ENCODE measurements around the gene SV2B.
"Not testable (repeated sequence)": the region's sequence is repeated elsewhere in the genome, so short reads cannot be mapped to it uniquely, and the experiment has no call there.

Gene SV2B, protein sequence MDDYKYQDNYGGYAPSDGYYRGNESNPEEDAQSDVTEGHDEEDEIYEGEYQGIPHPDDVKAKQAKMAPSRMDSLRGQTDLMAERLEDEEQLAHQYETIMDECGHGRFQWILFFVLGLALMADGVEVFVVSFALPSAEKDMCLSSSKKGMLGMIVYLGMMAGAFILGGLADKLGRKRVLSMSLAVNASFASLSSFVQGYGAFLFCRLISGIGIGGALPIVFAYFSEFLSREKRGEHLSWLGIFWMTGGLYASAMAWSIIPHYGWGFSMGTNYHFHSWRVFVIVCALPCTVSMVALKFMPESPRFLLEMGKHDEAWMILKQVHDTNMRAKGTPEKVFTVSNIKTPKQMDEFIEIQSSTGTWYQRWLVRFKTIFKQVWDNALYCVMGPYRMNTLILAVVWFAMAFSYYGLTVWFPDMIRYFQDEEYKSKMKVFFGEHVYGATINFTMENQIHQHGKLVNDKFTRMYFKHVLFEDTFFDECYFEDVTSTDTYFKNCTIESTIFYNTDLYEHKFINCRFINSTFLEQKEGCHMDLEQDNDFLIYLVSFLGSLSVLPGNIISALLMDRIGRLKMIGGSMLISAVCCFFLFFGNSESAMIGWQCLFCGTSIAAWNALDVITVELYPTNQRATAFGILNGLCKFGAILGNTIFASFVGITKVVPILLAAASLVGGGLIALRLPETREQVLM

DNA sequence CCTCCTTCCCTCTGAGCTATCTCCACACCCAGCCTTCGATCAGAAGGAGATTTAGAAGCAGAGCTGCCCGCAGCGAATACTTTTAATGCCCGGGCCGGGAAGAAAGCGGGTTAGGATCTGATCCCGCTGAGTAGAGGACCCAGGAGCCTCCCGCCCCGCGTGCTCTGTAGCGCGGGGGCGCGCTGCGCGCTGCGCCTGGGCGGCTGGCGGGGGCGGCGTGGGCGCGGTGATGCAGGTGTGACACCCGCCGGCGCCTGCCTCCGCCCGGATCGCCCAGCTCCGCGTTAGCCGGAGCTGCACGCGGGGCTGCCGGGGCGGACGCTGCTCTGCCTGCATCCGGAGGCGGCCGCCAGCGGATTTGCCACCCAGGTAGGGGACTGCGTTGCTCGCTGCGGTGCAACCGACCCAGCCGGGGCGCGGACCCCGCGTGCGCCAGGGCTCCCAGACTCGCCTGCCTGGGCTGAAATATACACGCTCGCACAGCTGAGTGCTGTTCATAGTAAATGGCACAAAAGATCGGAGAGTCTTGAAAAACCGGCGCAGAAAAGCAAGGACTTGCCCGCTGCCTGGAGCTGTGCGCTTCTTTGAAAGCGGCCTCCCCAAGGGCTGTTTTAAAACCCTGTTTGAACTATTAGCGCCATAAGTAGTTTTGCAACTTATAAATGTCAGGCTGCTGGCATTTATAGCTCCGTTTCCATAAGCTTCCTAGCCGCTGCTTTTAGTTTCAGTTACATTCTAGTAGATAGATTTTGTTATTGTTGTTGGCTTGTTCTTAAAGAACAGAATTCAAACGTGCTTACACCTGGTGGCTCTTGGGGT lies at the start of gene SV2B:
SV2B (plus strand) TSS at position 263 of the 819 bp plus-strand sequence. CDS start 126,007 bp downstream, outside the sequence.
- DNase-seq: peak; percentile 46

DNA sequence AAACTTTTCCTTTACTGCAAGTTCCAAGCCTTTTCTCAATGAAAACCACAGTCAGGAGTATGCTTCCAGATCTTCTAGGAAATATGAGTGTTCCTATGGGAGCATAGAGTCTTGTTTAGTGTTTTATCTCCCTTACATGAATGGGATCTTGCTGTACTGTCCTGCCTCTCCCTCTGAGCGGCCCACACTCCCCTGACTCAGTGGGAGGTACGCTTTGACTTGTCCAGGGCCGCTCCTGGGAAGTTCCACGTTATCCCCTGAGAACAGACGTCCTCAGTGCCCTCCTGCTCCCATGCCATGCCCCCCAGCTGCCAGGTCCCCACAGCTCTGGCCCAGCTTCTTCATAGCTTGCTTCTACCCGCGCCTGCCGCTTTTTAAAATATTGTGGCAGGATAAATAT lies 48.8 kb upstream of the SV2B start:
- DNase-seq: no peak

DNA sequence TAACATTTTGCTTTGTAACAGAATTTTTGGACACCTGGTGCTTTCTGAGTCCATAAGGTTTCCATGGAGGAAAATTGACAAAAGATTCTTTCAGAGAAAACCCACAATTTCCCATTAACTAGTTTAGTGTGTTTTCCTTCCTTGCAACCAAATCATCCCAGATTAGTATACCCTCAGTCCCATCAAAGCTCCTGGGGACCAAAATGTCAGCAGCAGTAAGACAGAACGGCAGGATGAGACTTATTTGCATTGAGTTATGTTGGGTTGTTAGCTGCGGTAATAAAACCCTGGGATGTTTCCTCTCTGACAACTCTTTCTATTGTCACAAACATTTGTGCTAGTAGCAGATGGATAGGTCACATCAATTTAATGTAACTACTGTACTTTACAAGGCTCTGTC lies 45.2 kb upstream of the SV2B start:
- no peak for DNase-seq

DNA sequence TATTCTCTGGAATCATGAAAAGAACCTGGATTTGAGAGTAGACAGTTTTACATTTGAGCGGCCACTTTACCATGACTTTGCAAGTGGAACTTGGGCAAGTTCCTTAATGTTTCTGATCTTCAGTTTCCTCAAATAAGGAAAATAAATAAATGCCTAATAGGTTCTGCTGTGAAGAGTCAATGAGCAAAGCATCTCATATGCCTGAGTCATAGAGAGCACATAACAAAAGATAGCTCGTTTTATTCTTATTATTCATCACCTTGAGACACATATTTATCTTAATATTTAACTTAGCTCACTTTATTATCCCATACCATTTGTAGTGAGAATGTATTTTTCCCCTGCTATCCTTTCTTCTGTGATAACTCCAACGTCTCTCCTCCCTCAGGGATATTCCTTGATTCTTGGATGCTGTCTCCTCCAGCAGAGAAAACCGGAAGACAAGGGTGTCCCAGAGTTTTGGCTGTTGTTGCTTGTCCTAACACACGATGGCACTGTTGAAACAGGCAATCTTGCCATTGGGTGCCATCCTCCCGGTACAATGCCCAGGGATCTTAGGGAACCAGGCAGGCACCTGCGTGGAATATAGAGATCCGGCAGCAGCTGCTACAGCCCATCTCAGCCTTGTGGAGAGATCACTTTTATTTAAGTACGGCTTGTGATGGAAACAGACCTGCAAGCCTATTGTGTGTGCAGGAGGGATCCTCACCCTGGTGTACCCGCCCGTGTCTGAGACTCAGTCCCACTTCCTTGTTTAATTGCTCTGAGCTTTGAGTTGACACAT lies 44.3 kb upstream of the SV2B start:
- peak; percentile 58 for DNase-seq

DNA sequence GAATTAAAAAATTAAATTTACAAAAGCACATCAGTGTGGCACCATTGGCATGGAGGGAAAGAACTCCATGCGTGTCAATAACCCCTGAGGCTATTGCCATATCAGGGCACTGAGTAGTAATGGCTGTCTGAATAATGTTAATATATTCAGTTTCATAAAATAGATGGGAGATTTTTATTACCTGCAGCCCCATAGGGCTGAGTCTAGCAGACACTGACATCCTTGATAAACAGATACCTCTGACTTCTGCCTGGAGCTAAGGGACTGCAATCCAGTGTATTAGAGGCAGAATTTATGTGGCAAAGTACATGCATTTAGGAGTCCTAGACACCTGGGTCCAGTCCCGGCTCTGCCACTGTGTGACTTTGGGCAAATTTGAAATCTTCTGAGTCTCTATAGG lies 38.8 kb upstream of the SV2B start:
- DNase-seq: no peak

DNA sequence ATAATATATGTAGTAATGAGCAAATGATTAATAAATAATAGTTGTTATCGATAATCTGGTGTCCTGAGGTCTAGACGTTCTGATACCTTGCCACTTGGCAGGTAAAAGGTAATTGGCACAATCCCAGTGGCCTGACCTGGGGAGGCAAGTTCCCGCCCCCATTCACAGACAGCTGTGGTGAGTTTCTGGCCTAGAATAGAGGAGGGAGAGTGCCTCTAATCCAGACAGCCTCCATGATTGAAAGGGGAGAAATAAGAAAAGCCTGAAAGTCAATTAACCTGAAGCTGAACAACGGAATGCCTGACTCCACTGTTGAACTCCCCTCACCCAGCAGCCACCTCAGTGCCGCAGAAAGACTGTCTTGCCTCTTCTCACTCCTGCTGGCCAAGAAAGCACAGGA lies 38.1 kb upstream of the SV2B start:
- DNase-seq: no peak

DNA sequence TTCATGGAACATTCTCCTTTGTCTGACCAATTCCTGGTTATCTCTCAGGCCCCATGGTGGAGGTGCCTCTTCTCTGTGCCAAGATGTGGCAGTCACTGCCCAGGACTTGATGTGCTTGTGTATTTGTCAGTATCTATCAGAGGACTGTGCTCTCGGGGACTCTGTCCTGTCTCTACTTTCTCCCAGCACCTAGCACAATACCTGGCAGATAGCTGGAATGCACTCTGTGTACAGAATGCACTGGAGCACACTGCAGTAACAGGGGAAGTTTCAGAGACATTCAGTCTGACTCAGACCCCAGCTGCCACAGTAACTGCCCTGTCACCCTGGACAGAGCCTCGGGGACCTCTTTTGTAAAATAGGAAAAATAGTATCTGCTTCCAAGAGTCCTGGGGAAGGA lies 34.6 kb upstream of the SV2B start:
- DNase-seq: no peak

DNA sequence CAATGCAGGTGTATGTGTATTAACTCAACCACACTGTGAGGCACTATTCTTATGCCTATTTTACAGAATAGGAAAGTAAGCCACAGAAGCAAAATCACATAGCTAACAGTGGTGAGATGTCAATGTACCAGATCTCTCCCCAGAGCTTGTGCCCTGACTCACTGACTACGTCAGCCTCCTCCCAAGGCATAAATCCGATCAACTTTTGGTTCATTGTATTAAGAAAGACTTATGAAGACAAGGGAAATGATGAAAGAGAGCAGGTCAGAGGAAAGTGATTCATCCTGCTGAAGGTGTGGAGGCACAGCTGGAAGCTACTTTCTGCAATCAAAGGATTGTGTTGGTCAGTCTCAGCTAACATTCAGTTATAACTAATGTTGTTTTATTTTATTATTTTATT lies 33.0 kb upstream of the SV2B start:
- no peak for DNase-seq

DNA sequence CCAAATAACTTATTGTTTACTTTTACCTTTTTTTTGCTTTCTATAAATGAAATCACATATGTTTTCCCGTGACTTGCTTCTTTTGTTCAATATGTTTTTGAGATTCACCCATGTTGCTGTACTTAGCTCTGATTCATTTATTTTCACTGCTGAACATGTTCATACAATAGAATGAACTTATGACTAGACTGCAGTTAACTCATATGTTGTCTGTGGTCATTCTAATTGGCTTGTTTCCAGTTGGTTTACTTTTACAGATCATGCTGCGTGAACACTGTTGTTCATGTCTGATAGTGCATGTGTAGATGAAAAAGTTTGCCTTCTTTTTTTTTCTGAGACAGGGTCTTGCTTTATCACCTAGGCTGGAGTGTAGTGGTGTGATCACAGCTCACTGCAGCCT lies 31.6 kb upstream of the SV2B start:
- DNase-seq: no peak

DNA sequence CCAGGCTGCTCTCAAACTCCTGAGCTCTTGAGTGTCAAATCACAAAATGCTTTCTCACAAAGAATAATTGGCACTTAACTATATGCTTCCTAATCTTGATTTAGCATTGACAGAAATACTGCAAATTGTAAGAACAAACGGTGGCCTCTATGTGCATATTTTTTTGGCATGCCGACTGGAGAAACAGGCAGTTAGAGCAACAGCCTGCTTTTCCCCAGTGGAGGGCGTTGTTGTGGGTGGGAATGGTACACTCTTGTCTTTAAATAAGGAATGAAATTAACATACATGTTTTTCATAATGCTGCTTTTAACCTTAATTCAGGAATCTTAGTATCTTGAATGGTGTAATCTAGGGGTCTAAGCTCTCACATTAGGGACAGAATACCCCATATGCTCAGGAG lies 31.1 kb upstream of the SV2B start:
- no peak for DNase-seq

DNA sequence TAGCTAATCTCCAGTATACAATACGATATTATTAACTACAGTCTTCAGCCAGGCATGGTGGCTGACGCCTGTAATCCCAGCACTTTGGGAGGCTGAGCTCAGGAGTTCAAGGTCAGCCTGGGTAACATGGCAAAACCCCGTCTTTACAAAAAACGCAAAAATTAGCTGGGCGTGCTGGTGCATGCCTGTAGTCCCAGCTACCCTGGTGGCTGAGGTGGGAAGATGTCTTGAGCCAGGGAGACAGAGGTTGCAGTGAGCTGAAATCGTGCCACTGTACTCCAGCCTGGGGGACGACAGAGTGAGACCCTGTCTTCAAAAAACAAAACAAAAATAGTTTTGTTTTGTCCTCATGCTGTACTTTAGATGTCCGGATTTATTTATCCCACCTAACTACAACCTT lies 29.2 kb upstream of the SV2B start:
- DNase-seq: no peak

DNA sequence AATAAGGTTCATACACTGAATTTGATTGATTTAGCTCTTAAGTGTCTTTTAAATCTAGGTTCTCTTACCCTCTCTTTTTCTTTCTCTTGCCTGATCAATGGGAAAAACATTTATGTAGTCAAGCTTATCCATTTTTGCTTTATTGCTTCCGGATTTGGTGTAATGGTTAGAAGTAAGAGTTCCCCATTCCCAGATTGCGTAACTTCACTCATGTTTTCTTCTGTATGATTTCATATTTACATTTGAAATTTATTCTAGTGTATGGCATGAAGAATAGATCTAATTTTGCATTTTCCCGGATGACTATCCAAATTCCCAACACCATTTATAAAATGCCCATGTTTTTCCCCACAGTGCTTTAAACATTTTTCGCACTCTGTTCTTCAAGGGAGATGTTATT lies 27.9 kb upstream of the SV2B start:
- no peak for DNase-seq

DNA sequence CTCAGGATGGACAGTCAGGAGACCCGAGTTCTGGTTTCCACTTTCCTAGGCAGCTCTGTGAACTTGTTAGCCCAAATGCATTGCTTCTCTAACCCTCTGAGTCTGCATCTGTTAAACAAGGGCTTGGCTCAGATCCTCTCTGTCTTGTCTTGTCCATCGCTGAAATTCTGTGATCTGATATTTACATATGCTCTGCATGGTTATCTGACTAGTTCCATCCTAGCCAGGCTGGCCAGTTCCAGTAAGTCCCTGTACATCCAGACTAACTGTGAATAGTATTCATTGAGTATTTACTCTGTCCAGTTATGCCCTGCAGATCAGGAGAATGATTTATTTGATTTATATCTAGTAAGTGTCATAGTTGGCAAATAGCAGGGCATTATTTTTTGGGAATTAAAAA lies 27.0 kb upstream of the SV2B start:
- no peak for DNase-seq

DNA sequence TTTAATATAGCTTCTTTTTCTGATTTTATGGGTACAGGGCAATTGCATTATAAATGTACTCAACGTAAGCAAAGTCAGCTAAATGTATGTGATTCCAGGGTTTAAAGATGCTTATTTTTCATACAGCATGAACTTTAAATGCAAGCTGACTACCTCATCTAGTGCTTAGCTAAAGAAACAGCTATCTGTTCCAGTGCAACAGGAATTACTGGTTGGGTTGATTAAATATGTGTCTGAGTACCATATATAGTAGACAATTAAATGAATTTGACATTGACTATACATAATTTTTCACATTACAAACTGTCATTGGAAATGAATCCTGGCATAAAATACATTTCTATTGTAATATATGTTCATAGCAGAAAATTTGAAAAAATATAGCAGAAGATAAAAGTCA lies 26.3 kb upstream of the SV2B start:
- DNase-seq: no peak

DNA sequence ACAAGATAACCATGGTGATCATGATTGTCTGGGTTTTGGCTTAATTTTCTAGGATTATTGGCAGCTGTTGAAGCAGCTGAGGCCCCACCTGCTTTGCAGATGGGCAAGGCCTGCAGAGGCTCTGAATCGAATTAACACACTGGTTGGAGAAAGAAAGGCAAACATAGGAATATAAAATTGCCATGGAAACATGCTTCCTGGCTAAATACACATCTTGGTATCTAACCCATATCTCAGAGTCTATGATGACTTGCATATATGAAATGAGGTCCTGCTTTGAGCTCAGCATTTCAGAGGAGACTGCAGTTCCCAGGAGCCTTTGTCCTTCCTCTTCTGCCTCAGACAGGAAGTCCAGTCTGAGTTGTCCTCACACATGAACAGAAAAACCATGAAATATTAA lies 24.3 kb upstream of the SV2B start:
- no peak for DNase-seq

DNA sequence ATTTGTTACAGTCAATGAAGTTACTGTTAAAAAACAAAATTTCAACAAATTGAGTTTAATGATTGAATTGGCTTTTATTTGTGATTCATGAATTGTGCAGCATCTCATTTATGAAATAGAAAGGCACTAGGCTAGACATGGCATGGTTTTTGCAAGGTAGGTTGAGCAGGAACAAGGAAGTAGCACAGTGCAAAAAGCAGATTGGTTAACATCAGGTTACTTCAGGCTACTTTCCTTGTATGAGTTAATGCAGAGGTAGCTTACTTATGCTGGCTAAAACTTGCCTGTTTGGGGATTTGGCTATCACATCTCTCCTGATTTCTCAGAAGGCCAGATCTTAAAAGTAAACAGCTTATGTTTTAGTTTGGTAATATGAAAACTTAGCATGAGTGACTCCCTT lies 23.0 kb upstream of the SV2B start:
- DNase-seq: no peak

DNA sequence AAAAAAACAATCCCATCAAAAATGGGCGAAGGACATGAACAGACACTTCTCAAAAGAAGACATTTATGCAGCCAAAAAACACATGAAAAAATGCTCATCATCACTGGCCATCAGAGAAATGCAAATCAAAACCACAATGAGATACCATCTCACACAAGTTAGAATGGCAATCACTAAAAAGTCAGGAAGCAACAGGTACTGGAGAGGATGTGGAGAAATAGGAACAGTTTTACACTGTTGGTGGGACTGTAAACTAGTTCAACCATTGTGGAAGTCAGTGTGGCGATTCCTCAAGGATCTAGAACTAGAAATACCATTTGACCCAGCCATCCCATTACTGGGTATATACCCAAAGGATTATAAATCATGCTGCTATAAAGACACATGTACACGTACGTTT lies 6.2 kb upstream of the SV2B start:
- DNase-seq: not testable (repeated sequence)

DNA sequence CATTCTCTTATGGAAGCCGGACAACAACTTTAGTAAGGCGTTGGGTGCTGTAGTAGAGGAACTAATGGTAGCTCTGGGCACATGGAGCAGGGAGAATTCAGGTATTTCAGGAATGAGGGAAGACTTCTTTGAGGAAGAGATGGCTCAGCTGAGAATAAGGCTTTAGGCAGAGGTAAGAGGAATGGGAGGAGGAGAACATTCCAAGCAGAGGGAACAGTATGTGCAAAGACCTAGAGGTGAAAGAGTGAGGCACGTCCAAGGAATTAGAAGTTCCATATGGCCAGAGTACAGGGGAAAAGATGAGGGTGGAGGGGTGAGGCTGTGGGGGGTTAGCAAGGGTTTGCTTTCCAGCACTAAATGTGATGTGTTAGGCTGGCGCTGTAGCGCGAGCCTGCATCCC lies 1.6 kb upstream of the SV2B start:
- DNase-seq: no peak

DNA sequence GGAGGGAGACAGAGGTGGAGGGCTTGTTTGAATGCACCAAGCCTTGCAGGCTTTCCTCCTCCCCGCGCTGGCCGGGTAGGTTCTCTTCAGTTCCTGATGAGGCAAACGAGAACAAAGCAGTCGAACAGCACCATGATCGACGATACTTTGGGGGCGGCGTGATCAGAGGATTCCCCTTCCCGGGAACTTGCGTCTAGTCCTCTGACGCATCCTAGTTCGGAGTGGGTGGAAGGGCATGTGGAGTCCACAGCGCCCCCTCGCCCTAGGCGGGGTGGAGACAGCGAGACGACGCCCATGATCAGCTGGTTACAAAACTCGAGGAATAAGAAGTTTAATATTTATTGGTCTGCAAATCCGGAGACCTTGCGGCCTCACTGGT lies 452 bp upstream of the SV2B start:
- no peak for DNase-seq

DNA sequence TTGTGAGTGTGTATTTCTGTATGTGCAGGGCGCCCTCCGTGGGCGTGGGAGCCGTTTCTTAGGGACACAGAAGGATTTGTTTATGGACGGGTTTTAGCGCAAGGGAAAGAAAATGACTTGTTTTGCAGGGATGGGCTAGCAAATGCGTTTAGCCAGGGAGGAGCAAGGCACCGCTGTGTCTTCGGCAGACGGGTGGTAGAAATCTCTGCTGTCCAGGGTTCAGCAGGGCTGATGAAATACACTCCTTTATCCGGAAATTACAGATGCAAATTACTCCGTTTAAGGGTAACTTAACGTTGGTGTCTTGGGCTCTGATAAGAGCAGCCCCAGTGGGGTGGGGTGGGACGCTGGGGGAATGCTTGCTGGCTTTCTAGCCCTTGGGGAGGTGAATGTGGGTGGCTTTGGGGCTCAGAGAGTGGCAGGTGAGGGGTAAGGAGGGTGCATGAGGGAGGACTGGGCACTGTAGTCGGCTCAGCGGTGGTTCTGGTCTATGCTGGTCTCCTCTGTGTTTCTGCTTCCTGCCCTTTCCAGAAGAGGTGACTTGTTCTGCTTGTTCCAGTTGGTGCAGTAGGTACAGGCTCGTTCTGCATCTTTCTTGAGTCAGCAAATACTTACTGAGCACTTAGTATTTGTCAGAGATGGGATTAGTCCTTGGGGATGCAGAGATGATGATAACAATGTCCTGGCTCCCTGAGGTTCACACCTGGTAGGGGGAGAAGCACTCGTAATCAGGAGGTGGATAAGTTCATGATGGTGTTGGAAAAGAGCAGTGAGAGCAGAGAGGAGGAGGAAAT lies 954 bp downstream of the SV2B start:
- DNase-seq: no peak

DNA sequence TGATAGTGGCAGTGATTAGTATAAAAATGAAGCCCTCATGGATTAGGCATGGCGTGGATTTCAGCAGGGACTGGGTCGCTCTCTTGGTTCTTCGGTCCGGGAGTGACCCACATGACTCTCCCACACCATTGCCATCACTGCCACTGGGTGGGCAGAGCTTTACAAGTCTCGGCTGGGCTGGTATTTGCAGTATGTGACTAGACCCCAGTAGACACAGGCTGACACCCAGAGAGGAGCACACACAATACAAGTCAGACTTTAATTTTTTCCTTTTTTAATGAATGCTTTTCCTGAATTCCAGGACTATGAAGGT lies 1.5 kb downstream of the SV2B start:
- DNase-seq: no peak

DNA sequence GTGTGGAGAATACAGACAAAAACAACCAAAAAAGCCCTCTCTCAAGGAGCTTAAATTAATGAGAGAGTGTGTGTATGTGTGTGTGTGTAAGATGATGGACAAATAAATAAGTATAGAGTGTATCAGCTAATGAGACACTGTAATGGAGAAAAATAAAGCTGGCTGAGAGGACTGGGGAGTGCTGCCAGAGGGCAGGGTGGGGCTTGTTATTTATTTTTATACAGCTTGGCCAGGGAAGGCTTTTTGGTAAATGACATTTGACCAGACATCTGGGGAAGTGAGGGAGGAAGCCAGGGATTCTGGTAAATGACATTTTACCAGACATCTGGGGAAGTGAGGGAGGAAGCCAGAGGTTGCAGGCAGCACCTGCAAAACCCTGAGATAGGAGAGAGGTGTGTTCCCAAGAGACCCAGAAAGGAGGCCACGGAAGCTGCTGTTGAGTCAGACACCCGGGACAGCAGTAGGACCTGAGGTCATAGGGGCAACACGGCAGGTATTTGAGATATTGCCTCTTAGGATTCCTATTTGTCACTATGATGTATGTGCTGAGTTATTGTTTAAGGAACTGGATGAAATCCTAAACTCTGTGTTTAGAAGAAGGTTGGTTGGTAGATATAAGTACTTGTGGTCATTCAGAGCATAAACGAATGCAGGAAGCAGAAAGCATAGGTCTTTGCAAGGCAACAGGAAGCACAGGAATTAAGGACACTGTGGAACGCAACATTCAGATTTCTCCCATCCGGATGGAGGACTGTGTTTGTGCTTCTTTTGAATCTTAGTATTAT lies 2.7 kb downstream of the SV2B start:
- DNase-seq: no peak

All from NCI-H510A (cell line).